CD8-positive, alpha-beta memory T cell (primary cell): Measurements from ENCODE around the gene CNTN6. TPM values are rescaled to one million over a fixed set of nuclear protein-coding genes. Genes with fewer than 3 reads are reported as not detected.

ENCODE experiments used
- CTCF ChIA-PET: fragments of 350-600 bp; sonication (Branson Sonifier 250); formaldehyde crosslinking; loops from one replicate; lab custom pipeline; 2021; ENCODE audit warnings: antibody characterized with exemption; lab: Charles Lee
- POLR2A ChIA-PET: fragments of 350-600 bp; sonication (Branson Sonifier 250); formaldehyde crosslinking; loops from one replicate; lab custom pipeline; 2021; ENCODE audit warnings: antibody characterized with exemption; lab: Charles Lee
- DNase-seq, 5 donors: peaks; one replicate each; pipeline versions ENCODE4 v3.0.0 to v3.0.0-alpha.2; 2020 to 2022; ENCODE audit warnings: mixed read lengths in 1 of 5
- H3K27ac ChIP-seq: one replicate; pipeline ENCODE4 v1.7.0; 2013; ENCODE audit warnings: low read depth, mild to moderate bottlenecking, low read length, moderate library complexity
- H3K27me3 ChIP-seq: 2 replicates; pipeline ENCODE4 v1.7.0; 2013; ENCODE audit warnings: low read length, mild to moderate bottlenecking; ENCODE audit not compliant: insufficient read depth, poor library complexity, severe bottlenecking
- H3K36me3 ChIP-seq: 2 replicates; pipeline ENCODE4 v1.7.0; 2013; ENCODE audit warnings: mild to moderate bottlenecking, low read length, moderate library complexity; ENCODE audit not compliant: insufficient read depth
- H3K4me1 ChIP-seq: 2 replicates; pipeline ENCODE4 v1.7.0; 2013; ENCODE audit warnings: mild to moderate bottlenecking, low read length, moderate library complexity; ENCODE audit not compliant: insufficient read depth
- H3K4me3 ChIP-seq: 2 replicates; pipeline ENCODE4 v1.7.0; 2013; ENCODE audit warnings: mild to moderate bottlenecking, low read length
- H3K9me3 ChIP-seq: 2 replicates; pipeline ENCODE4 v1.7.0; 2013; ENCODE audit warnings: mild to moderate bottlenecking, low read length
- H3K27ac Mint-ChIP-seq, 8 donors: one replicate each; pipeline ENCODE4 v1.8.0; 2020 to 2021; ENCODE audit warnings: mixed read lengths in 8 of 8, mild to moderate bottlenecking in 6 of 8, inconsistent platforms in 3 of 8, moderate library complexity in 3 of 8
- H3K27me3 Mint-ChIP-seq, 2 donors: one replicate each; pipeline ENCODE4 v1.8.0; 2020 to 2021; ENCODE audit warnings: mixed read lengths in 2 of 2, mild to moderate bottlenecking in 1 of 2, moderate library complexity in 1 of 2
- H3K36me3 Mint-ChIP-seq, 3 donors: one replicate each; pipeline ENCODE4 v1.8.0; 2020 to 2021; ENCODE audit warnings: mixed read lengths in 3 of 3, inconsistent platforms in 1 of 3, mild to moderate bottlenecking in 1 of 3
- H3K4me1 Mint-ChIP-seq, 3 donors: one replicate each; pipeline ENCODE4 v1.8.0; 2020 to 2021; ENCODE audit warnings: mixed read lengths in 3 of 3, inconsistent platforms in 1 of 3, mild to moderate bottlenecking in 1 of 3
- H3K4me3 Mint-ChIP-seq, 7 donors: one replicate each; pipeline ENCODE4 v1.8.0; 2020 to 2021; ENCODE audit warnings: mixed read lengths in 7 of 7, mild to moderate bottlenecking in 6 of 7, moderate library complexity in 4 of 7, inconsistent platforms in 2 of 7
- H3K9me3 Mint-ChIP-seq, 5 donors: one replicate each; pipeline ENCODE4 v1.8.0; 2020 to 2022; ENCODE audit warnings: mixed read lengths in 5 of 5, mild to moderate bottlenecking in 3 of 5, moderate library complexity in 2 of 5, inconsistent platforms in 1 of 5
- polyA plus RNA-seq: library from polyadenylated mRNA; unstranded; fragments of 300-500 nt; fragmentation: Illumina TruSeq; gene quantifications from one replicate; pipeline ENCODE4 v1.2.3, GENCODE V29; 2021
- total RNA-seq, 2 experiments: library from RNA; stranded (reverse); gene quantifications; one replicate each; pipeline ENCODE4 v1.2.3, GENCODE V29; 2021

CNTN6 gene
- total and polyA plus RNA-seq, 3 experiments from 2014 or later: not detected

- peaks cover 6 to 19% (median 11%) of the 10 kb centered on the region in 5 donors for H3K9me3 Mint-ChIP-seq
- Histone ChIP-seq H3K27ac (no peak overlapping the region), H3K36me3 (no peaks in the 10 kb centered on the region), H3K4me3 (no peak overlapping the region), H3K9me3 (no peaks in the 10 kb centered on the region), H3K4me1 (no peaks in the 10 kb centered on the region), H3K27me3 (no peaks in the 10 kb centered on the region)
- peak overlapping the region in 1 of 8 donors; percentile 22 for H3K27ac Mint-ChIP-seq
- H3K27me3 Mint-ChIP-seq: no peaks in the 10 kb centered on the region
- H3K4me3 Mint-ChIP-seq: no peak overlapping the region
- POLR2A ChIA-PET: no interaction called here
- no peaks in the 10 kb centered on the region for H3K36me3 Mint-ChIP-seq
- no peaks in the 10 kb centered on the region for H3K4me1 Mint-ChIP-seq
- no peak for DNase-seq
- CTCF ChIA-PET: no interaction called here
Observed at GRCh38 chr3:1135194-1135593, 42.4 kb downstream of the CNTN6 start.

DNA sequence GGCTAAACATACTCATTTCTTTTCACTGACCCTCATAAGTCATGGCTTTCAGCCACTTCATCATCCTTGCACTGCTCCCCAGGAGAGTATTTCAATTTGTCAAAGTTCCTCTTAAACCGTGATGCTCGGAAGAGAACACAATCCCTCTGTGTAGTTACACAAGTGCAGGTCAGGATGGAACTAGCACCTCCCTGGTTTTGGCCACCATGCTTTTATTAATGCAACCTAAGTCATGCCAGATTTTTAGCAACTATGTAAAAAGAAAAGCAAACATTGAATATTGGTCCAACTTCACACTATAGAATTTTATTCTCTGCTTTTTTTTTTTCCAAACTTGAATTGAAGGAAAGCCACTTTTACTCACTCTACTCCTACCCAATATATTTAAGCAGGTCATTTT is 45.2 kb downstream of the CNTN6 start:
- Mint-ChIP-seq H3K27me3 (no peaks in the 10 kb centered on the region), H3K36me3 (no peaks in the 10 kb centered on the region)

GRCh38 chr3:1139071-1139470 is 46.2 kb downstream of the CNTN6 start:
- POLR2A ChIA-PET: no interaction called here
- H3K27me3 Mint-ChIP-seq: no peaks in the 10 kb centered on the region
- H3K27ac Mint-ChIP-seq: no peak overlapping the region
- Histone ChIP-seq H3K27ac (no peak overlapping the region), H3K9me3 (no peaks in the 10 kb centered on the region), H3K4me3 (no peak overlapping the region), H3K4me1 (no peaks in the 10 kb centered on the region), H3K27me3 (no peaks in the 10 kb centered on the region), H3K36me3 (no peaks in the 10 kb centered on the region)
- H3K9me3 Mint-ChIP-seq: peaks cover 2 to 12% (median 9%) of the 10 kb centered on the region in 5 donors
- H3K4me1 Mint-ChIP-seq: no peaks in the 10 kb centered on the region
- CTCF ChIA-PET: no interaction called here
- no peaks in the 10 kb centered on the region for H3K36me3 Mint-ChIP-seq
- H3K4me3 Mint-ChIP-seq: no peak overlapping the region
- no peak for DNase-seq

More for the DNA sequence above, 45.2 kb downstream of the CNTN6 start:
- no peak for DNase-seq
- POLR2A ChIA-PET: no interaction called here
- Histone ChIP-seq H3K36me3 (no peaks in the 10 kb centered on the region), H3K4me1 (no peaks in the 10 kb centered on the region), H3K27ac (no peak overlapping the region), H3K27me3 (no peaks in the 10 kb centered on the region), H3K9me3 (no peaks in the 10 kb centered on the region), H3K4me3 (no peak overlapping the region)
- peak overlapping the region in 1 of 7 donors; percentile 27 for H3K4me3 Mint-ChIP-seq
- H3K9me3 Mint-ChIP-seq: peaks cover 2 to 13% (median 10%) of the 10 kb centered on the region in 5 donors
- H3K27ac Mint-ChIP-seq: no peak overlapping the region
- H3K4me1 Mint-ChIP-seq: no peaks in the 10 kb centered on the region
- CTCF ChIA-PET: no interaction called here

DNA sequence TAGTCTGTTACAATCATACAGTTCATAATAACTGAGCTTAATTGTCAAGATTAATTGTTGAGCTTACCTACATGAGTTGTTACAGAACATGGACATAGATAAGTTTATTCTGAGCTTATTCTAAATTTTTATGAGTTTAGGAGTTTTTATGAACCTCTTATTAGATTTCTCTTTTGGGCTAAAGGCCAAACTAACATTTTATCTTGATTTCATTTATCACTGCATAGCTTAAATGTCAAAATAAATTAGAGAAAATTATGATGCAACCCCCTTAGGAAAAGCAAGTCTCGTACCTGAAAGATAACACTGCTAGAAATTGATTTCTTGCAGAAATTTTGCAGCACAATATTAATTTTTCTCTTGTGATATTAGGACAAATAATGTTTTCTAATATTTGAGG is 54.5 kb downstream of the CNTN6 start:
- Histone ChIP-seq H3K36me3 (no peaks in the 10 kb centered on the region), H3K9me3 (no peaks in the 10 kb centered on the region), H3K4me3 (no peak overlapping the region), H3K27me3 (no peaks in the 10 kb centered on the region), H3K4me1 (no peaks in the 10 kb centered on the region), H3K27ac (no peak overlapping the region)
- POLR2A ChIA-PET: no interaction called here
- Mint-ChIP-seq H3K4me3 (no peak overlapping the region), H3K4me1 (no peaks in the 10 kb centered on the region), H3K27me3 (no peaks in the 10 kb centered on the region), H3K9me3 (peaks cover 2 to 27% (median 5%) of the 10 kb centered on the region in 5 donors), H3K36me3 (no peaks in the 10 kb centered on the region), H3K27ac (no peak overlapping the region)
- CTCF ChIA-PET: no interaction called here
- DNase-seq: no peak

DNA sequence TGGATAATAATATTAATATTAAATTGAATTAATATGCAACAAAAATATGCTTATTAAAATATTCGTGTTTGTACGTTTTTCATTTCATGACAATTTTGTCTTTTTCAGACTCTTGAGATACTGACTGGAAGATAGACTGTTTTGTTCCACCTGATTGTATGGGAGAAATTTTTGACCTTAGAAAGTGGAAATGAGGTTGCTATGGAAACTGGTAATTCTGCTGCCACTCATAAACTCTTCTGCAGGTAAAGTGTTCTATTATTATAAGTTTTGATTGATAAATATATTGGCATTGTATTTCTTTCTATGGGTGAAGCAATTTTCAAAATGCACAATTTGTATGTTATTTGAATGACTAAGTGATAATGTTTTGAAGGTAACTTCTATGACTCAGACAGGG is 55.0 kb downstream of the CNTN6 start:
- Histone ChIP-seq H3K4me1 (no peaks in the 10 kb centered on the region), H3K9me3 (no peaks in the 10 kb centered on the region), H3K27ac (no peak overlapping the region), H3K27me3 (no peaks in the 10 kb centered on the region), H3K4me3 (no peak overlapping the region), H3K36me3 (no peaks in the 10 kb centered on the region)
- Mint-ChIP-seq H3K27me3 (no peaks in the 10 kb centered on the region), H3K27ac (no peak overlapping the region), H3K36me3 (no peaks in the 10 kb centered on the region), H3K4me1 (no peaks in the 10 kb centered on the region), H3K9me3 (peaks cover 2 to 27% (median 5%) of the 10 kb centered on the region in 5 donors), H3K4me3 (no peak overlapping the region)
- CTCF ChIA-PET: no interaction called here
- DNase-seq: no peak
- POLR2A ChIA-PET: no interaction called here

DNA sequence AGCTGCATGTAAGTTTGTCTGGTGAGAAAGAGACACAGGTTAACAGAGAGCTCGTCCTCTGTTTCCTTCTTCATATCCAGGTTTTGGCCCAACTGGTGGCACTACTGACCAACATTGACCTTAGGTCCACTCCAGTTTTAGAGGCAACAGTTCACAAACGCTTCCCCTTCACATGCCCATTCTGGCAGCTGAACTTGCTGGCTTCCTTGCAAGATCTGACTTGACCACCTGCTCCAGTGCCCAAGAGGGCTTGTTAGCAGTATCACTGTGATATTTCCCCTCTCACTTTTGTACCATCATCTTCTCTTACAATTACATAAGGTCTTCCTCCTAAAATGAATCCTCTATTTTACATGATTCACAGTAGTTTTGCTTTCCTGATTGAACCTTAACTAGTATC is 71.3 kb downstream of the CNTN6 start:
- Histone ChIP-seq H3K4me1 (no peaks in the 10 kb centered on the region), H3K36me3 (no peaks in the 10 kb centered on the region), H3K27me3 (no peaks in the 10 kb centered on the region), H3K4me3 (no peak overlapping the region), H3K27ac (no peak overlapping the region), H3K9me3 (no peaks in the 10 kb centered on the region)
- peaks cover 7 to 19% (median 11%) of the 10 kb centered on the region in 5 donors for H3K9me3 Mint-ChIP-seq
- no peak for DNase-seq
- H3K4me1 Mint-ChIP-seq: no peaks in the 10 kb centered on the region
- ChIA-PET CTCF (no interaction called here), POLR2A (no interaction called here)
- H3K27ac Mint-ChIP-seq: no peak overlapping the region
- no peaks in the 10 kb centered on the region for H3K27me3 Mint-ChIP-seq
- H3K4me3 Mint-ChIP-seq: no peak overlapping the region
- no peaks in the 10 kb centered on the region for H3K36me3 Mint-ChIP-seq

GRCh38 chr3:1171320-1171719 is 78.5 kb downstream of the CNTN6 start:
- ChIA-PET CTCF (no interaction called here), POLR2A (no interaction called here)
- no peak for DNase-seq
- no peak overlapping the region for H3K27ac ChIP-seq
- Mint-ChIP-seq H3K27ac (no peak overlapping the region), H3K4me1 (no peaks in the 10 kb centered on the region), H3K36me3 (no peaks in the 10 kb centered on the region), H3K4me3 (no peak overlapping the region), H3K9me3 (peaks cover 9 to 24% (median 14%) of the 10 kb centered on the region in 5 donors), H3K27me3 (no peaks in the 10 kb centered on the region)
- H3K27me3 ChIP-seq: no peaks in the 10 kb centered on the region
- no peaks in the 10 kb centered on the region for H3K9me3 ChIP-seq
- no peak overlapping the region for H3K4me3 ChIP-seq
- H3K4me1 ChIP-seq: no peaks in the 10 kb centered on the region
- no peaks in the 10 kb centered on the region for H3K36me3 ChIP-seq

DNA sequence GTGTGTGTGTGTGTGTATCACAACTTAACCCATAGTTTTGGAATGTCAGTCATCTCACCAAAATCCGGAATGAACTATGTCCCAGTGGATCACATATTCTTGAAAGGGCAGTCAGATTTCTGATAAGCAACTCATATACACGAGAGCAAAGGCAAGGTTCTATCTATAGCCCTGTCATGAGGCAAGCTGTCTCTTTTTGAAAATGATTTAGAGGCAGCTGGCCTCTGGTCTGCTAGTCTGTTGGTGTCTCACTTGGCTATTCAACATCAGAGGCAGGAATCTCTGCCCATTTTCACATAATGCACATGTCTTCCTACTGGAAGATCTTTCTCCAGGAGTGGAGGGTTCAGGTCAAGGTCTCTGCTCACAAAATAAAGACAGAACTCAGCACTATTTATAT is 79.8 kb downstream of the CNTN6 start:
- H3K4me3 ChIP-seq: no peak overlapping the region
- H3K4me1 ChIP-seq: no peaks in the 10 kb centered on the region
- H3K27me3 Mint-ChIP-seq: no peaks in the 10 kb centered on the region
- H3K4me1 Mint-ChIP-seq: no peaks in the 10 kb centered on the region
- DNase-seq: no peak
- peaks cover 6 to 25% (median 9%) of the 10 kb centered on the region in 5 donors for H3K9me3 Mint-ChIP-seq
- ChIA-PET CTCF (no interaction called here), POLR2A (no interaction called here)
- no peak overlapping the region for H3K27ac ChIP-seq
- H3K36me3 Mint-ChIP-seq: no peaks in the 10 kb centered on the region
- H3K4me3 Mint-ChIP-seq: no peak overlapping the region
- no peaks in the 10 kb centered on the region for H3K27me3 ChIP-seq
- no peaks in the 10 kb centered on the region for H3K36me3 ChIP-seq
- no peaks in the 10 kb centered on the region for H3K9me3 ChIP-seq
- no peak overlapping the region for H3K27ac Mint-ChIP-seq

- ChIA-PET CTCF (no interaction called here), POLR2A (no interaction called here)
- Histone ChIP-seq H3K4me3 (no peak overlapping the region), H3K9me3 (no peaks in the 10 kb centered on the region), H3K4me1 (no peaks in the 10 kb centered on the region), H3K27me3 (no peaks in the 10 kb centered on the region), H3K36me3 (no peaks in the 10 kb centered on the region), H3K27ac (no peak overlapping the region)
- no peak overlapping the region for H3K27ac Mint-ChIP-seq
- DNase-seq: no peak
- H3K4me1 Mint-ChIP-seq: no peaks in the 10 kb centered on the region
- no peak overlapping the region for H3K4me3 Mint-ChIP-seq
- H3K27me3 Mint-ChIP-seq: no peaks in the 10 kb centered on the region
- no peaks in the 10 kb centered on the region for H3K36me3 Mint-ChIP-seq
- peaks cover 0 to 22% (median 7%) of the 10 kb centered on the region in 5 donors for H3K9me3 Mint-ChIP-seq
Observed at GRCh38 chr3:1179146-1179545, 86.3 kb downstream of the CNTN6 start.
